Activated T-cell treated with anti-CD3 and anti-CD28 coated beads, Interleukin-2, amount 50 U/mL, for 72 hours (primary cell): ENCODE data around the gene RASL12. TPM values are rescaled to one million over a fixed set of nuclear protein-coding genes. Genes with fewer than 3 reads are reported as not detected.

Experiments used
- ATAC-seq, 2 donors: fragments of 150-1000 bp; cut with Tn5 transposase; replicated peaks in 1 of 2; 2 replicates each; pipeline ENCODE4 v1.10.0; 2021; ENCODE audit warnings: moderate library complexity in 2 of 2, mild to moderate bottlenecking in 1 of 2
- DNase-seq, 2 donors: peaks; one replicate each; pipeline ENCODE4 v3.0.0; 2021 to 2022; ENCODE audit warnings: mixed read lengths in 1 of 2
- H3K27ac Mint-ChIP-seq: one replicate; pipeline ENCODE4 v1.8.0; 2022; ENCODE audit warnings: mild to moderate bottlenecking, moderate library complexity, mixed read lengths
- H3K27me3 Mint-ChIP-seq: one replicate; pipeline ENCODE4 v1.8.0; 2022; ENCODE audit warnings: low read depth, mixed read lengths
- H3K36me3 Mint-ChIP-seq, 2 donors: one replicate each; pipeline ENCODE4 v1.8.0; 2022; ENCODE audit warnings: mixed read lengths in 2 of 2, mild to moderate bottlenecking in 1 of 2; ENCODE audit not compliant: insufficient read depth in 2 of 2
- H3K4me1 Mint-ChIP-seq: one replicate; pipeline ENCODE4 v1.8.0; 2022; ENCODE audit warnings: low read depth, mixed read lengths
- H3K4me3 Mint-ChIP-seq, 2 donors: one replicate each; pipeline ENCODE4 v1.8.0; 2022; ENCODE audit warnings: mild to moderate bottlenecking in 2 of 2, mixed read lengths in 2 of 2, moderate library complexity in 2 of 2
- H3K9me3 Mint-ChIP-seq, 2 donors: one replicate each; pipeline ENCODE4 v1.8.0; 2022; ENCODE audit warnings: mixed read lengths in 2 of 2
- total RNA-seq, 2 donors: library from RNA; stranded (reverse); gene quantifications; one replicate each; pipeline ENCODE4 v1.2.3, GENCODE V29; 2022

RASL12 gene
- total RNA-seq, 2 donors from 2014 or later: not detected

- no peak for ATAC-seq
- Mint-ChIP-seq H3K36me3 (no peaks in the 10 kb centered on the region), H3K4me1 (no peaks in the 10 kb centered on the region), H3K4me3 (no peak overlapping the region), H3K27me3 (peaks cover 27% of the 10 kb centered on the region), H3K9me3 (no peaks in the 10 kb centered on the region), H3K27ac (no peak overlapping the region)
- no peak for DNase-seq
Measured at GRCh38 chr15:65062726-65063125, 5.1 kb downstream of the RASL12 start.

GRCh38 chr15:65062061-65062460 lies 5.7 kb downstream of the RASL12 start:
- H3K9me3 Mint-ChIP-seq: no peaks in the 10 kb centered on the region

GRCh38 chr15:65060641-65061397 lies 7.0 kb downstream of the RASL12 start:
- Mint-ChIP-seq H3K27me3 (peaks cover 9% of the 10 kb centered on the region), H3K9me3 (no peaks in the 10 kb centered on the region), H3K27ac (no peak overlapping the region), H3K4me3 (no peak overlapping the region), H3K4me1 (no peaks in the 10 kb centered on the region), H3K36me3 (no peaks in the 10 kb centered on the region)
- DNase-seq (no peak), ATAC-seq (no peak)

More at GRCh38 chr15:65062061-65062460, 5.7 kb downstream of the RASL12 start:
- DNase-seq: no peak
- H3K36me3 Mint-ChIP-seq: no peaks in the 10 kb centered on the region
- no peak overlapping the region for H3K4me3 Mint-ChIP-seq
- no peaks in the 10 kb centered on the region for H3K4me1 Mint-ChIP-seq
- peaks cover 21% of the 10 kb centered on the region for H3K27me3 Mint-ChIP-seq
- no peak overlapping the region for H3K27ac Mint-ChIP-seq
- no peak for ATAC-seq

GRCh38 chr15:65059931-65060596 lies 7.7 kb downstream of the RASL12 start:
- no peak for DNase-seq
- H3K36me3 Mint-ChIP-seq: no peaks in the 10 kb centered on the region
- no peaks in the 10 kb centered on the region for H3K4me1 Mint-ChIP-seq
- no peak overlapping the region for H3K4me3 Mint-ChIP-seq
- H3K27me3 Mint-ChIP-seq: peaks cover 1% of the 10 kb centered on the region
- no peaks in the 10 kb centered on the region for H3K9me3 Mint-ChIP-seq
- H3K27ac Mint-ChIP-seq: no peak overlapping the region
- ATAC-seq: no peak

- no peaks in the 10 kb centered on the region for H3K9me3 Mint-ChIP-seq
- no peaks in the 10 kb centered on the region for H3K36me3 Mint-ChIP-seq
- H3K4me1 Mint-ChIP-seq: no peaks in the 10 kb centered on the region
- H3K27ac Mint-ChIP-seq: no peak overlapping the region
- ATAC-seq: no peak
- no peak for DNase-seq
- no peak overlapping the region for H3K4me3 Mint-ChIP-seq
- no peaks in the 10 kb centered on the region for H3K27me3 Mint-ChIP-seq
Measured at GRCh38 chr15:65059369-65059750, 8.4 kb downstream of the RASL12 start.

GRCh38 chr15:65058394-65059368 lies 9.1 kb downstream of the RASL12 start:
- Mint-ChIP-seq H3K36me3 (no peaks in the 10 kb centered on the region), H3K4me1 (no peaks in the 10 kb centered on the region), H3K27ac (no peak overlapping the region), H3K27me3 (no peaks in the 10 kb centered on the region), H3K4me3 (no peak overlapping the region), H3K9me3 (no peaks in the 10 kb centered on the region)
- no peak for DNase-seq
- no peak for ATAC-seq

- no peak for ATAC-seq
- Mint-ChIP-seq H3K36me3 (no peaks in the 10 kb centered on the region), H3K4me3 (no peak overlapping the region), H3K27me3 (no peaks in the 10 kb centered on the region), H3K9me3 (no peaks in the 10 kb centered on the region), H3K27ac (no peak overlapping the region), H3K4me1 (no peaks in the 10 kb centered on the region)
- DNase-seq: no peak
Measured at GRCh38 chr15:65057549-65057940, 10.2 kb downstream of the RASL12 start.

- Mint-ChIP-seq H3K4me1 (no peaks in the 10 kb centered on the region), H3K27me3 (no peaks in the 10 kb centered on the region), H3K9me3 (no peaks in the 10 kb centered on the region), H3K4me3 (no peak overlapping the region), H3K27ac (no peak overlapping the region), H3K36me3 (no peaks in the 10 kb centered on the region)
- ATAC-seq (no peak), DNase-seq (no peak)
Measured at GRCh38 chr15:65056868-65057548, 10.8 kb downstream of the RASL12 start.

- Mint-ChIP-seq H3K27me3 (no peaks in the 10 kb centered on the region), H3K27ac (no peak overlapping the region), H3K9me3 (no peaks in the 10 kb centered on the region), H3K36me3 (no peaks in the 10 kb centered on the region), H3K4me3 (no peak overlapping the region), H3K4me1 (no peaks in the 10 kb centered on the region)
- ATAC-seq (no peak), DNase-seq (no peak)
Measured at GRCh38 chr15:65056106-65056505, 11.7 kb downstream of the RASL12 start.

- no peak for DNase-seq
- Mint-ChIP-seq H3K4me3 (no peak overlapping the region), H3K27ac (no peak overlapping the region), H3K4me1 (peaks cover 1% of the 10 kb centered on the region), H3K36me3 (no peaks in the 10 kb centered on the region), H3K9me3 (no peaks in the 10 kb centered on the region), H3K27me3 (no peaks in the 10 kb centered on the region)
- no peak for ATAC-seq
Measured at GRCh38 chr15:65055201-65055870, 12.5 kb downstream of the RASL12 start.

GRCh38 chr15:65054333-65055200 lies 13.2 kb downstream of the RASL12 start:
- H3K4me3 Mint-ChIP-seq: no peak overlapping the region
- H3K27me3 Mint-ChIP-seq: no peaks in the 10 kb centered on the region

More at GRCh38 chr15:65054333-65055200, 13.2 kb downstream of the RASL12 start:
- peak; percentile 52 to 54 for ATAC-seq
- Mint-ChIP-seq H3K36me3 (no peaks in the 10 kb centered on the region), H3K4me1 (peaks cover 9% of the 10 kb centered on the region), H3K9me3 (no peaks in the 10 kb centered on the region), H3K27ac (no peak overlapping the region)
- DNase-seq: peak; percentile 65 to 68
